Liver (tissue), 9 donors: ENCODE measurements around the gene MYO7A. TPM values are rescaled to one million over a fixed set of nuclear protein-coding genes. Genes with fewer than 3 reads are reported as not detected.

ENCODE experiments used
- DNase-seq: peaks from one replicate; pipeline ENCODE4 v3.0.0-alpha.2; 2017; ENCODE audit warnings: low spot score
- H3K27ac ChIP-seq, 2 donors: one replicate each; pipeline ENCODE4 v1.7.0; 2013; ENCODE audit warnings: inconsistent platforms in 2 of 2, low read length in 2 of 2, control low read depth in 1 of 2, low read depth in 1 of 2, mild to moderate bottlenecking in 1 of 2
- H3K27me3 ChIP-seq, 4 donors: one replicate each; pipeline versions ENCODE4 v1.6.1 to v1.7.0; 2013; ENCODE audit warnings: low read length in 3 of 4, inconsistent platforms in 1 of 4, mild to moderate bottlenecking in 1 of 4, moderate library complexity in 1 of 4; ENCODE audit not compliant: control insufficient read depth in 4 of 4, insufficient read depth in 4 of 4
- H3K36me3 ChIP-seq, 4 donors: one replicate each; pipeline versions ENCODE4 v1.6.1 to v1.7.0; 2013; ENCODE audit warnings: low read length in 3 of 4, mild to moderate bottlenecking in 3 of 4, low read depth in 1 of 4, moderate library complexity in 1 of 4; ENCODE audit not compliant: control insufficient read depth in 4 of 4, insufficient read depth in 3 of 4
- H3K4me1 ChIP-seq, 4 donors: one replicate each; pipeline versions ENCODE4 v1.6.1 to v1.7.0; 2013; ENCODE audit warnings: low read length in 3 of 4, mild to moderate bottlenecking in 3 of 4, moderate library complexity in 1 of 4; ENCODE audit not compliant: control insufficient read depth in 4 of 4, insufficient read depth in 4 of 4
- H3K4me3 ChIP-seq, 3 donors: one replicate each; pipeline versions ENCODE4 v1.6.1 to v1.7.0; 2013; ENCODE audit warnings: low read length in 3 of 3, control low read depth in 1 of 3, low read depth in 1 of 3, mild to moderate bottlenecking in 1 of 3
- H3K9ac ChIP-seq, 2 donors: one replicate each; pipeline ENCODE4 v1.7.0; 2013; ENCODE audit warnings: low read length in 2 of 2, mild to moderate bottlenecking in 2 of 2, moderate library complexity in 2 of 2, control low read depth in 1 of 2, low read depth in 1 of 2
- H3K9me3 ChIP-seq, 4 donors: one replicate each; pipeline versions ENCODE4 v1.6.1 to v1.7.0; 2013; ENCODE audit warnings: low read length in 3 of 4; ENCODE audit not compliant: control insufficient read depth in 4 of 4
- EGR1 ChIP-seq, 2 donors: IDR thresholded peaks; 2 replicates each; pipeline ENCODE4 v1.6.1; 2016 to 2018; ENCODE audit warnings: antibody characterized with exemption in 2 of 2, low read depth in 2 of 2
- FOXA1 ChIP-seq: IDR thresholded peaks from 2 replicates; pipeline ENCODE4 v1.6.1; 2016; ENCODE audit warnings: antibody characterized with exemption
- FOXA2 ChIP-seq: IDR thresholded peaks from 2 replicates; pipeline ENCODE4 v1.6.1; 2016; ENCODE audit warnings: antibody characterized with exemption
- GABPA ChIP-seq, 2 donors: IDR thresholded peaks in 1 of 2; conservative IDR thresholded peaks in 1 of 2; 2 replicates each; pipeline ENCODE4 v1.6.1; 2016; ENCODE audit warnings: antibody characterized with exemption in 2 of 2, mild to moderate bottlenecking in 1 of 2, moderate library complexity in 1 of 2
- HNF4G ChIP-seq: IDR thresholded peaks from 2 replicates; pipeline ENCODE4 v1.6.1; 2016; ENCODE audit warnings: antibody characterized with exemption
- RAD21 ChIP-seq, 2 donors: IDR thresholded peaks; 2 replicates each; pipeline ENCODE4 v1.6.1; 2016; ENCODE audit warnings: antibody characterized with exemption in 2 of 2, mild to moderate bottlenecking in 2 of 2
- SP1 ChIP-seq: IDR thresholded peaks from 2 replicates; pipeline ENCODE4 v1.6.1; 2018; ENCODE audit warnings: antibody characterized with exemption, mild to moderate bottlenecking
- TAF1 ChIP-seq: conservative IDR thresholded peaks from 2 replicates; pipeline ENCODE4 v1.6.1; 2016; ENCODE audit warnings: antibody characterized with exemption, mild to moderate bottlenecking
- YY1 ChIP-seq: IDR thresholded peaks from 2 replicates; pipeline ENCODE4 v1.6.1; 2016; ENCODE audit warnings: antibody characterized with exemption, mild to moderate bottlenecking
- WGBS: extraction: QIAGEN DNeasy Blood & Tissue Kit; methylation state at CpG from one replicate; pipeline ENCODE4 v1.1.7; 2013; 5-methylcytosine and 5-hydroxymethylcytosine counted together
- polyA plus RNA-seq, 2 donors: library from polyadenylated mRNA; stranded (reverse) in 1 of 2; unstranded in 1 of 2; fragments of 200-250 nt in 1 of 2; fragments of >200 nt in 1 of 2; fragmentation: Nextera tagmentation in 1 of 2; extraction: Ambion mirVana in 1 of 2; gene quantifications; one replicate each; pipeline versions ENCODE4 v1.2.1 to v1.2.3, GENCODE V29; 2013 to 2015
- total RNA-seq, 2 donors: library from RNA; depleted of rRNA; stranded (reverse); fragments of >200 nt; gene quantifications; one replicate each; pipeline ENCODE4 v1.2.3, GENCODE V29; 2014
- TF ChIP-seq, protein P1 (sequence below): IDR thresholded peaks from 2 replicates; pipeline ENCODE4 v1.6.1; 2016; ENCODE audit warnings: antibody characterized with exemption
- TF ChIP-seq, protein P2 (sequence below): IDR thresholded peaks from 2 replicates; pipeline ENCODE4 v1.6.1; 2016; ENCODE audit warnings: antibody characterized with exemption
- TF ChIP-seq, protein P3 (sequence below): IDR thresholded peaks from 2 replicates; pipeline ENCODE4 v1.6.1; 2016; ENCODE audit warnings: antibody characterized with exemption
- TF ChIP-seq, protein P4 (sequence below): fragments of 150-350 bp; IDR thresholded peaks from 2 replicates; pipeline ENCODE4 v1.5.1; 2017; ENCODE audit warnings: improper control_type of control experiment, low read depth, low read length; ENCODE audit not compliant: missing input control
- donor health status: healthy.
- donor health status: healthy.
- donor health status: healthy.
- donor health status: healthy.
- donor health status: healthy.

The MYO7A gene
- total and polyA plus RNA-seq, 4 donors, result 7.3 to 33.6 (median 11.3) TPM

DNA sequence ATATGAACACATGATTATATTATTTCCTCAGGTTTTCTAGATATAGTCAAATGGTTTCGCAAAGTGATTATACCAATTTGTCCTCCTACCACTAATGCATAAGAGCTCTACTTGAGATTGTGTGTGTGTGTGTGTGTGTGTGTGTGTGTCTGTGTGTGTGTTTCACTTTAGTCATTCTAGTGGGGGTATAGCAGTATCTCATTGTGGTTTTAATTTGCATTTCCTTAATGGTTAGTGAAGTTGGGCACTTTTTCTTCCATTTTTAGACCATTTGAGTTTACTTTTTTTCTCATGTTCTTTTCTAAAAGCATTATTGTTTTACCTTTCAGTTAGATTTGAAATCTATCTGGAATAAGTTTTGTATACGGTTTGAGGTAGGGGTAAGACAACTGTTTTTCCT is 48.4 kb upstream of the MYO7A start:
- Histone ChIP-seq H3K9ac (no peak overlapping the region), H3K27me3 (no peaks in the 10 kb centered on the region), H3K27ac (no peak overlapping the region), H3K36me3 (peaks cover 0 to 3% (median 0%) of the 10 kb centered on the region in 4 donors), H3K4me1 (peaks cover 2 to 47% (median 36%) of the 10 kb centered on the region in 4 donors), H3K9me3 (no peaks in the 10 kb centered on the region), H3K4me3 (no peak overlapping the region)
- DNase-seq, result no peak
- TF ChIP-seq, protein P1, sequence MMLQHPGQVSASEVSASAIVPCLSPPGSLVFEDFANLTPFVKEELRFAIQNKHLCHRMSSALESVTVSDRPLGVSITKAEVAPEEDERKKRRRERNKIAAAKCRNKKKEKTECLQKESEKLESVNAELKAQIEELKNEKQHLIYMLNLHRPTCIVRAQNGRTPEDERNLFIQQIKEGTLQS, result no peak
- no peak for TF ChIP-seq TAF1
- TF ChIP-seq YY1, result no peak
- TF ChIP-seq, protein P2, sequence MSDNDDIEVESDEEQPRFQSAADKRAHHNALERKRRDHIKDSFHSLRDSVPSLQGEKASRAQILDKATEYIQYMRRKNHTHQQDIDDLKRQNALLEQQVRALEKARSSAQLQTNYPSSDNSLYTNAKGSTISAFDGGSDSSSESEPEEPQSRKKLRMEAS, result no peak
- no peak for TF ChIP-seq HNF4G
- TF ChIP-seq FOXA1, result no peak
- no peak for TF ChIP-seq EGR1 (IDR thresholded peaks at IDR 0.05; ENCODE audit: low read depth in 2 of 2)
- TF ChIP-seq SP1, result no peak
- TF ChIP-seq RAD21 (IDR thresholded peaks at IDR 0.05), result no peak
- TF ChIP-seq GABPA (IDR thresholded peaks at IDR 0.05 in 1 of 2, conservative IDR thresholded peaks at IDR 0.05 in 1 of 2), result no peak
- TF ChIP-seq, protein P3, sequence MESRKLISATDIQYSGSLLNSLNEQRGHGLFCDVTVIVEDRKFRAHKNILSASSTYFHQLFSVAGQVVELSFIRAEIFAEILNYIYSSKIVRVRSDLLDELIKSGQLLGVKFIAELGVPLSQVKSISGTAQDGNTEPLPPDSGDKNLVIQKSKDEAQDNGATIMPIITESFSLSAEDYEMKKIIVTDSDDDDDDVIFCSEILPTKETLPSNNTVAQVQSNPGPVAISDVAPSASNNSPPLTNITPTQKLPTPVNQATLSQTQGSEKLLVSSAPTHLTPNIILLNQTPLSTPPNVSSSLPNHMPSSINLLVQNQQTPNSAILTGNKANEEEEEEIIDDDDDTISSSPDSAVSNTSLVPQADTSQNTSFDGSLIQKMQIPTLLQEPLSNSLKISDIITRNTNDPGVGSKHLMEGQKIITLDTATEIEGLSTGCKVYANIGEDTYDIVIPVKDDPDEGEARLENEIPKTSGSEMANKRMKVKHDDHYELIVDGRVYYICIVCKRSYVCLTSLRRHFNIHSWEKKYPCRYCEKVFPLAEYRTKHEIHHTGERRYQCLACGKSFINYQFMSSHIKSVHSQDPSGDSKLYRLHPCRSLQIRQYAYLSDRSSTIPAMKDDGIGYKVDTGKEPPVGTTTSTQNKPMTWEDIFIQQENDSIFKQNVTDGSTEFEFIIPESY, result no peak
- TF ChIP-seq FOXA2, result no peak
- 97% methylated on average over 2 of the region's 2 CpGs for WGBS

DNA sequence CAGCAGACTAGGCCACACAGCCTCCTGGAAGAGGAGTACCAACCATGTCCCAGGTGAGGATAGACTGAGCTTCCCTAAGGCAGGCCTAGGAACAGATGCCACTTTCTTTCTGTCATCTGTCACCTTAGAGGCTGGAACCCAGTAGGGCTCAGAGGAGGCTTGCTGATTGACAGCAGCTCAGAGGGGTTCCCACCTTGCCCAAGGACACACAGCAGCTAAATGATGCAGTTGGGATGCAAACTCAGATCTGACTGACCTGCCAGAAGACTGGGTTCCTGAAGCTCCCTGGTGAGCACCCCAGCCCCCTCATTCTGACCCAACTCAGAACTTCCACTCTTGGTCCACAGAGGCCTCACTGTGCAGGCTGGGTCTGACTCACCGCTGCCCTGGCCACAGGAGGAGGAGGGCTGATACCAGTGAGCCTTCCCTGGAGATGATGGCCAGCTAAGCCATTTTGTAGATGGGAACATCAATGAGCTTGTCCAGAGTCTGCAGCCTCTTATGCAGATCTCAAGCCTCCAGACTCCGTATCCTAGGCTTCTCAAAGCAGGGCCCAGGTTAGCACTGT is 47.3 kb upstream of the MYO7A start:
- DNase-seq, result no peak
- Histone ChIP-seq H3K27ac (no peak overlapping the region), H3K4me3 (no peak overlapping the region), H3K36me3 (peaks cover 0 to 3% (median 0%) of the 10 kb centered on the region in 4 donors), H3K9ac (no peak overlapping the region), H3K4me1 (peaks cover 2 to 52% (median 36%) of the 10 kb centered on the region in 4 donors), H3K27me3 (no peaks in the 10 kb centered on the region), H3K9me3 (no peaks in the 10 kb centered on the region)
- no peak for TF ChIP-seq FOXA1
- no peak for TF ChIP-seq EGR1 (IDR thresholded peaks at IDR 0.05; ENCODE audit: low read depth in 2 of 2)
- TF ChIP-seq YY1, result no peak
- no peak for TF ChIP-seq FOXA2
- TF ChIP-seq, protein P3, result no peak
- TF ChIP-seq RAD21 (IDR thresholded peaks at IDR 0.05), result no peak
- TF ChIP-seq, protein P2, result no peak
- no peak for TF ChIP-seq TAF1
- TF ChIP-seq, protein P4, sequence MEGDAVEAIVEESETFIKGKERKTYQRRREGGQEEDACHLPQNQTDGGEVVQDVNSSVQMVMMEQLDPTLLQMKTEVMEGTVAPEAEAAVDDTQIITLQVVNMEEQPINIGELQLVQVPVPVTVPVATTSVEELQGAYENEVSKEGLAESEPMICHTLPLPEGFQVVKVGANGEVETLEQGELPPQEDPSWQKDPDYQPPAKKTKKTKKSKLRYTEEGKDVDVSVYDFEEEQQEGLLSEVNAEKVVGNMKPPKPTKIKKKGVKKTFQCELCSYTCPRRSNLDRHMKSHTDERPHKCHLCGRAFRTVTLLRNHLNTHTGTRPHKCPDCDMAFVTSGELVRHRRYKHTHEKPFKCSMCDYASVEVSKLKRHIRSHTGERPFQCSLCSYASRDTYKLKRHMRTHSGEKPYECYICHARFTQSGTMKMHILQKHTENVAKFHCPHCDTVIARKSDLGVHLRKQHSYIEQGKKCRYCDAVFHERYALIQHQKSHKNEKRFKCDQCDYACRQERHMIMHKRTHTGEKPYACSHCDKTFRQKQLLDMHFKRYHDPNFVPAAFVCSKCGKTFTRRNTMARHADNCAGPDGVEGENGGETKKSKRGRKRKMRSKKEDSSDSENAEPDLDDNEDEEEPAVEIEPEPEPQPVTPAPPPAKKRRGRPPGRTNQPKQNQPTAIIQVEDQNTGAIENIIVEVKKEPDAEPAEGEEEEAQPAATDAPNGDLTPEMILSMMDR, result no peak
- TF ChIP-seq GABPA (IDR thresholded peaks at IDR 0.05 in 1 of 2, conservative IDR thresholded peaks at IDR 0.05 in 1 of 2), result no peak
- WGBS, result 96% methylated on average over 2 of the region's 2 CpGs
